H1 (cell line): Measurements from ENCODE around the gene DOK1. TPM values are rescaled to one million over a fixed set of nuclear protein-coding genes. Genes with fewer than 3 reads are reported as not detected.

Experiments
- CTCF ChIA-PET: fragments of 300-600 bp; sonication (Branson Sonifier 250); formaldehyde crosslinking; loops from one replicate; lab custom pipeline; 2021; ENCODE audit not compliant: partially characterized antibody; lab: Charles Lee
- POLR2A ChIA-PET: fragments of 300-600 bp; sonication (Branson Sonifier 250); formaldehyde crosslinking; loops from one replicate; lab custom pipeline; 2021; ENCODE audit warnings: inconsistent platforms; ENCODE audit not compliant: partially characterized antibody; lab: Charles Lee
- DNase-seq, 2 experiments: peaks; one replicate each; pipeline versions ENCODE4 v3.0.0 to v3.0.0-alpha.2; 2010 to 2022; ENCODE audit warnings: low spot score in 2 of 2, low read depth in 1 of 2, mixed read lengths in 1 of 2
- FAIRE-seq: peaks from 2 replicates; lab custom pipeline; 2011; peaks lifted over from hg19 to GRCh38; lab: Jason Lieb, UNC
- H2AFZ ChIP-seq: 2 replicates; pipeline ENCODE4 v1.8.1; 2012; ENCODE audit warnings: low read length, inconsistent platforms
- H2AK5ac ChIP-seq: 2 replicates; pipeline ENCODE4 v1.6.1; 2013; ENCODE audit warnings: low read depth, low read length
- H2BK120ac ChIP-seq: replicated peaks from 2 replicates; pipeline ENCODE3; 2013; ENCODE audit warnings: low read depth, low read length, inconsistent platforms
- H2BK12ac ChIP-seq: 2 replicates; pipeline ENCODE4 v1.6.1; 2013; ENCODE audit warnings: low read depth, low read length
- H2BK15ac ChIP-seq: 2 replicates; pipeline ENCODE4 v1.6.1; 2013; ENCODE audit warnings: low read length
- H2BK20ac ChIP-seq: 2 replicates; pipeline ENCODE4 v1.6.1; 2013; ENCODE audit warnings: low read length
- H2BK5ac ChIP-seq: 2 replicates; pipeline ENCODE4 v1.6.1; 2013; ENCODE audit warnings: low read depth, low read length
- H3K14ac ChIP-seq: 2 replicates; pipeline ENCODE4 v1.6.1; 2013; ENCODE audit warnings: inconsistent platforms; ENCODE audit not compliant: insufficient read length
- H3K18ac ChIP-seq: 2 replicates; pipeline ENCODE4 v1.6.1; 2013; ENCODE audit warnings: low read length; ENCODE audit errors: extremely low read depth
- H3K23ac ChIP-seq: 2 replicates; pipeline ENCODE4 v1.6.1; 2013; ENCODE audit warnings: inconsistent platforms; ENCODE audit not compliant: insufficient read length
- H3K23me2 ChIP-seq: 2 replicates; pipeline ENCODE4 v1.6.1; 2013; ENCODE audit warnings: low read depth, low read length
- H3K27ac ChIP-seq: 2 replicates; pipeline ENCODE4 v1.6.1; 2011; ENCODE audit warnings: low read depth, low read length, inconsistent platforms
- H3K27me3 ChIP-seq, 4 experiments: replicated peaks in 1 of 4; 1 replicate in 1 of 4; 2 replicates in 3 of 4; pipeline versions ENCODE4 v1.6.1 to v1.8.1; 2011 to 2013; ENCODE audit warnings: low read length in 3 of 4, mild to moderate bottlenecking in 3 of 4, inconsistent platforms in 2 of 4, mixed read lengths in 2 of 4, moderate library complexity in 1 of 4; ENCODE audit not compliant: control insufficient read depth in 3 of 4, insufficient read depth in 3 of 4; ENCODE audit errors: extremely low read depth in 1 of 4
- H3K36me3 ChIP-seq, 4 experiments: 2 replicates each; pipeline versions ENCODE4 v1.6.1 to v1.8.1; 2011 to 2013; ENCODE audit warnings: mild to moderate bottlenecking in 4 of 4, low read length in 3 of 4, moderate library complexity in 2 of 4, control low read depth in 1 of 4, inconsistent platforms in 1 of 4; ENCODE audit not compliant: insufficient read depth in 4 of 4, control insufficient read depth in 2 of 4
- H3K4ac ChIP-seq: replicated peaks from 2 replicates; pipeline ENCODE3; 2013; ENCODE audit warnings: low read length, low read depth, mixed read lengths, inconsistent platforms; ENCODE audit not compliant: insufficient read length
- H3K4me1 ChIP-seq, 4 experiments: replicated peaks in 1 of 4; 1 replicate in 1 of 4; 2 replicates in 3 of 4; pipeline versions ENCODE4 v1.6.1 to v1.8.1; 2011 to 2013; ENCODE audit warnings: low read length in 3 of 4, inconsistent platforms in 2 of 4, mixed read lengths in 1 of 4; ENCODE audit not compliant: insufficient read depth in 4 of 4, control insufficient read depth in 3 of 4
- H3K4me2 ChIP-seq, 2 experiments: 2 replicates each; pipeline versions ENCODE4 v1.6.1 to v1.8.1; 2011 to 2013; ENCODE audit warnings: low read depth in 2 of 2, low read length in 2 of 2, control low read depth in 1 of 2, inconsistent platforms in 1 of 2, mild to moderate bottlenecking in 1 of 2; ENCODE audit not compliant: insufficient read depth in 1 of 2
- H3K4me3 ChIP-seq, 4 experiments: fragments of 200-600, 300-600 bp in 1 of 4; sonication (generic), shearing (Covaris generic), sonication (Bioruptor Twin) in 1 of 4; 2 replicates each; pipeline versions ENCODE4 v1.5.1 to v1.8.1; 2011 to 2016; ENCODE audit warnings: low read length in 4 of 4, low read depth in 3 of 4, control low read depth in 2 of 4, inconsistent platforms in 2 of 4, mild to moderate bottlenecking in 2 of 4, mixed read lengths in 1 of 4, moderate library complexity in 1 of 4; ENCODE audit not compliant: insufficient read depth in 2 of 4; ENCODE audit errors: extremely low read depth in 1 of 4
- H3K56ac ChIP-seq: replicated peaks from 2 replicates; pipeline ENCODE3; 2013; ENCODE audit warnings: low read depth, mild to moderate bottlenecking, mixed read lengths, low read length, inconsistent platforms; ENCODE audit not compliant: insufficient read length
- H3K79me1 ChIP-seq: 2 replicates; pipeline ENCODE4 v1.6.1; 2013; ENCODE audit warnings: low read depth, low read length, control low read depth
- H3K79me2 ChIP-seq, 2 experiments: 2 replicates each; pipeline versions ENCODE4 v1.6.1 to v1.8.1; 2012 to 2013; ENCODE audit warnings: low read length in 2 of 2, mild to moderate bottlenecking in 2 of 2, inconsistent platforms in 1 of 2; ENCODE audit not compliant: insufficient read depth in 2 of 2, control insufficient read depth in 1 of 2
- H3K9ac ChIP-seq, 4 experiments: replicated peaks in 1 of 4; 1 replicate in 1 of 4; 2 replicates in 3 of 4; pipeline versions ENCODE4 v1.6.1 to v1.8.1; 2011 to 2013; ENCODE audit warnings: low read depth in 3 of 4, low read length in 3 of 4, control low read depth in 2 of 4, mild to moderate bottlenecking in 2 of 4, moderate library complexity in 2 of 4, inconsistent platforms in 1 of 4; ENCODE audit errors: extremely low read depth in 1 of 4
- H3K9me3 ChIP-seq, 2 experiments: 2 replicates each; pipeline versions ENCODE4 v1.6.1 to v1.8.1; 2012 to 2013; ENCODE audit warnings: mild to moderate bottlenecking in 2 of 2, moderate library complexity in 2 of 2, control low read depth in 1 of 2, inconsistent platforms in 1 of 2, low read depth in 1 of 2, low read length in 1 of 2, mixed read lengths in 1 of 2; ENCODE audit not compliant: insufficient read depth in 2 of 2
- H4K20me1 ChIP-seq, 2 experiments: replicated peaks in 1 of 2; 2 replicates each; pipeline versions ENCODE3 to v1.8.1; 2011 to 2013; ENCODE audit warnings: inconsistent platforms in 2 of 2, low read length in 2 of 2, mild to moderate bottlenecking in 1 of 2; ENCODE audit not compliant: insufficient read depth in 2 of 2, control insufficient read depth in 1 of 2
- H4K5ac ChIP-seq: 2 replicates; pipeline ENCODE4 v1.6.1; 2013; ENCODE audit warnings: low read length, low read depth, mixed read lengths, inconsistent platforms; ENCODE audit not compliant: insufficient read length
- H4K8ac ChIP-seq: 2 replicates; pipeline ENCODE4 v1.8.0; 2013; ENCODE audit warnings: mild to moderate bottlenecking, moderate library complexity, low read length, inconsistent platforms; ENCODE audit not compliant: insufficient read depth; ENCODE audit errors: extremely low read depth
- H4K91ac ChIP-seq: replicated peaks from 2 replicates; pipeline ENCODE3; 2013; ENCODE audit warnings: low read length, mixed read lengths, inconsistent platforms; ENCODE audit not compliant: insufficient read length
- CBX5 ChIP-seq: fragments of 300-800, 300-1000 bp; sonication (generic); IDR thresholded peaks from 2 replicates; pipeline ENCODE4 v1.7.1; 2016; ENCODE audit warnings: antibody characterized with exemption, low read length, low read depth
- JUND ChIP-seq: IDR thresholded peaks from 2 replicates; pipeline ENCODE4 v1.6.1; 2011; ENCODE audit warnings: mild to moderate bottlenecking, improper control_type of control experiment, low read length
- MAFK ChIP-seq: IDR thresholded peaks from 2 replicates; pipeline ENCODE4 v1.6.1; 2012; ENCODE audit warnings: low read depth, mild to moderate bottlenecking, improper control_type of control experiment, low read length
- polyA plus RNA-seq, 7 experiments: library from polyadenylated mRNA; depleted of rRNA in 3 of 7; stranded (reverse) in 5 of 7; unstranded in 2 of 7; fragments of >200 nt in 5 of 7; fragments of 200-250 nt in 2 of 7; gene quantifications; 1 replicate in 5 of 7; 2 replicates in 1 of 7; 4 replicates in 1 of 7; pipeline versions ENCODE4 v1.2.1 to v1.2.3, GENCODE V29; 2011 to 2013; ENCODE audit warnings: missing spikeins in 2 of 7, mixed read lengths in 2 of 7
- total RNA-seq: library from RNA; stranded (reverse); fragmentation: NEBNext Ultra II Directional; extraction: Animal tissue kit (Norgen Biotek cat#: 25700); gene quantifications from 2 replicates; pipeline ENCODE4 v1.2.1, GENCODE V29; 2021

The DOK1 gene
- total and polyA plus RNA-seq, 2 of the 8 experiments (the other 6 are each of a cell fraction or from before 2014, with no cell fraction given) = 11.0 to 14.3 TPM

GRCh38 chr2:74583504-74583903 lies 29.0 kb downstream of the DOK1 start:
- H3K4ac ChIP-seq = no peak overlapping the region
- no peaks in the 10 kb centered on the region for H4K20me1 ChIP-seq

More at GRCh38 chr2:74583504-74583903, 29.0 kb downstream of the DOK1 start:
- H2BK12ac ChIP-seq = no peak overlapping the region
- no peak overlapping the region; a peak in 1 of 7 replicates for H3K9ac ChIP-seq
- no peak overlapping the region for H4K91ac ChIP-seq
- H2BK15ac ChIP-seq = no peak overlapping the region
- H3K4me2 ChIP-seq = no peak overlapping the region
- ChIA-PET CTCF (interaction anchor here (0.9 to 12.2 kb wide), 6 partner anchors 8 to 103 kb away, joined by 3 to 158 read pairs (median 4); partner anchors contain the start of genes CCDC142 and TTC31), POLR2A (interaction anchor here (0.6 to 1.6 kb wide), 4 partner anchors 10 to 77 kb away, joined by 3 to 4 read pairs (median 3); no protein-coding TSS in a partner anchor)
- no peak overlapping the region for H3K27ac ChIP-seq
- no peak overlapping the region for H2AFZ ChIP-seq
- H3K23ac ChIP-seq = no peak overlapping the region
- H3K79me2 ChIP-seq = no peaks in the 10 kb centered on the region
- H3K9me3 ChIP-seq = no peaks in the 10 kb centered on the region
- no peak overlapping the region for H3K14ac ChIP-seq
- H2BK5ac ChIP-seq = no peak overlapping the region
- H3K27me3 ChIP-seq = no peaks in the 10 kb centered on the region
- no peaks in the 10 kb centered on the region for H3K36me3 ChIP-seq
- no peak overlapping the region for H2BK120ac ChIP-seq
- H2AK5ac ChIP-seq = no peak overlapping the region
- no peak overlapping the region for H3K56ac ChIP-seq
- H4K5ac ChIP-seq = no peak overlapping the region
- no peak for FAIRE-seq
- no peak overlapping the region for H2BK20ac ChIP-seq
- no peak for DNase-seq
- H3K79me1 ChIP-seq = no peaks in the 10 kb centered on the region
- no peaks in the 10 kb centered on the region for H3K23me2 ChIP-seq
- no peak overlapping the region for H3K4me3 ChIP-seq
- H3K4me1 ChIP-seq = peaks cover 0 to 2% (median under 1%) of the 10 kb centered on the region in 4 experiments; a peak in 1 of 7 replicates
- no peak overlapping the region for H3K18ac ChIP-seq
- no peak overlapping the region for H4K8ac ChIP-seq
- TF ChIP-seq CBX5 (no peak), JUND (peak; percentile 54), MAFK (no peak)
